Small intestine (tissue), 4 donors: ENCODE data around the gene POLR1H. TPM values are rescaled to one million over a fixed set of nuclear protein-coding genes. Genes with fewer than 3 reads are reported as not detected.

ENCODE experiments used
- polyA plus RNA-seq, 4 donors: library from polyadenylated mRNA; stranded (reverse) in 3 of 4; unstranded in 1 of 4; fragments of 200-250 nt in 3 of 4; fragments of 120-200 nt in 1 of 4; gene quantifications; one replicate each; pipeline versions ENCODE4 v1.2.1 to v1.2.3, GENCODE V29; 2013
- donor health status: healthy with polysubstance abuse.
- donor health status: Bipolar disorder and iron deficiency.
- donor health status: healthy.

Gene POLR1H
- polyA plus RNA-seq, 4 donors = 42.7 to 78.4 (median 52.7) TPM

Other genes with a start within 250 kb of the POLR1H start
- 1 to 10 TPM in 1 of 4 donors, under 1 TPM in 2, not detected in 1; 0.21 to 5.6 (median 0.85) TPM for gene HLA-G, start 233.4 kb upstream of the POLR1H start, polyA plus RNA-seq
- 1,000 to 10,000 TPM in 2 of 4 donors, 100 to 1,000 TPM in 2; 314 to 1,584 (median 1,019) TPM for gene HLA-A, start 118.7 kb upstream of the POLR1H start, polyA plus RNA-seq
- gene PPP1R11, start 5.9 kb downstream of the POLR1H start, polyA plus RNA-seq = 100 to 1,000 TPM in 2 of 4 donors, 10 to 100 TPM in 2; 65.9 to 111 (median 90.1) TPM
- under 1 TPM; 0.18 to 0.78 (median 0.25) TPM for gene RNF39, start 14.5 kb downstream of the POLR1H start, polyA plus RNA-seq
- gene TRIM31, start 51.8 kb downstream of the POLR1H start, polyA plus RNA-seq = 10 to 100 TPM in 3 of 4 donors, 1 to 10 TPM in 1; 5.2 to 41.6 (median 32.7) TPM
- gene TRIM40, start 74.9 kb downstream of the POLR1H start, polyA plus RNA-seq = 10 to 100 TPM in 2 of 4 donors, 1 to 10 TPM in 2; 1.6 to 19.5 (median 9.1) TPM
- 1 to 10 TPM; 1.4 to 6.4 (median 5.4) TPM for gene TRIM10, start 99.9 kb downstream of the POLR1H start, polyA plus RNA-seq
- gene TRIM15, start 102.3 kb downstream of the POLR1H start, polyA plus RNA-seq = 100 to 1,000 TPM in 1 of 4 donors, 10 to 100 TPM in 3; 26.1 to 122 (median 63.3) TPM
- 10 to 100 TPM; 47.7 to 57.6 (median 52.8) TPM for gene TRIM26, start 152.1 kb downstream of the POLR1H start, polyA plus RNA-seq